Activated T-helper 1 cell treated with anti-CD3 and anti-CD28 coated beads, Interleukin-12 subunit alpha, Interleukin-12 subunit beta, Interleukin-2, Interleukin-4 antibody, amounts not matched to agents 30 ng/mL and 10 ng/mL and 1 ng/mL, durations not matched to agents 14 hours and 24 hours and 36 hours (primary cell): Measurements from ENCODE around the gene C1QTNF6. TPM values are rescaled to one million over a fixed set of nuclear protein-coding genes. Genes with fewer than 3 reads are reported as not detected.
"Not testable (repeated sequence)": the region's sequence is repeated elsewhere in the genome, so short reads cannot be mapped to it uniquely, and the experiment has no call there.

Experiments
- DNase-seq: peaks from one replicate; pipeline ENCODE4 v3.0.0; 2021; ENCODE audit warnings: low spot score
- H3K27ac Mint-ChIP-seq: one replicate; pipeline ENCODE4 v1.8.0; 2021; ENCODE audit warnings: mild to moderate bottlenecking, mixed read lengths
- H3K27me3 Mint-ChIP-seq: one replicate; pipeline ENCODE4 v1.8.0; 2022; ENCODE audit warnings: mild to moderate bottlenecking, moderate library complexity, mixed read lengths; ENCODE audit not compliant: insufficient read depth
- H3K36me3 Mint-ChIP-seq: one replicate; pipeline ENCODE4 v1.8.0; 2021; ENCODE audit warnings: low read depth, mixed read lengths
- H3K4me1 Mint-ChIP-seq: one replicate; pipeline ENCODE4 v1.8.0; 2021; ENCODE audit warnings: low read depth, mixed read lengths
- H3K4me3 Mint-ChIP-seq: one replicate; pipeline ENCODE4 v1.8.0; 2021; ENCODE audit warnings: mild to moderate bottlenecking, moderate library complexity, mixed read lengths
- H3K9me3 Mint-ChIP-seq: one replicate; pipeline ENCODE4 v1.8.0; 2021; ENCODE audit warnings: mixed read lengths
- intact Hi-C: fragments of 100-400 bp; cut with micrococcal nuclease; formaldehyde crosslinking; loops from one replicate; pipeline ENCODE4 v1.15.1; 2024
- total RNA-seq: library from RNA; stranded (reverse); gene quantifications from 2 replicates; pipeline ENCODE4 v1.2.3, GENCODE V29; 2022

C1QTNF6 gene
- 4.8 and 4.9 TPM in 2 replicates for total RNA-seq

DNA sequence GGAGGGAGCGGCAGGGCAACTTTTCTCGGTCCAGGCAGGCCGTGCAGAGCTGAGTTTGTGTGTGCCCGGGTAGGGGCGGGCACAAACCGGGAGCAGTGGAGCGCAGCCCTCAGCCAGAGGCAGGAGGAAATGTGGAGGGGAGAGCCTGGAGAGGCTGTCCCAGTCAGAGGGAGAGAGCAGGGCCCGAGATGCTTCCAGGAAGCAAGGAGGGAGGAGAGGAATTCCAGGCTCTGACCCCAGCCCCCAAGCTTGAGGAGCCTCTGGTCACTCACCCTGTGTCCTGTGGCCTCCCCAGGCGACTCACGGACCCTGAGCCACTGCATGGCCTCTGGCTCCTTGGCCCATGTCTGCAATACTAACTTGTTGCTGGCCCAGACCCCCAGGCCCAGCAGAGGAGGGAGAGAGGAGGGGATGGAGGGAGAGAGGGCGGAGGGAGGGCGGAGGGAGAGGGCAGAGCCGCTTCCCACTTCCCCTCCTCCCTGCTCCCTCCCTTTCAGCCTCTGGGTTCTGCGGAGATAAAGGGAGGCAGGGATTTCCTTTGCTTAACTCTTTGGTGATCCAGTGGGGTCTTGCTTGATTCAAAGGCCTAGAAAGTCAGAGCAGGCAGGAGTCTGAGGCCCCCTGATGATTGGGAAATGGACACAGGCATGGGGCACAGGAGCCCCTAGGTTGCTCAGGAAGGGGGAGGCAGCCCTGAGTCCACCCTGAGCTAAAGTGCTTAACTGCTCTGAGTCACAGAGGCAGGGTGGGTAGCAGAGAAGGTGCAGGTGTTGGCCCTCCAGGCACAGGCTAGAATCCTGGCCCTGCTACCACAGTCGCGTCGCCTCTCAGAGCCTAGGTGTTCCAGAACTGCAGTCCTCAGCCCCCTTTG lies at the start of gene C1QTNF6:
C1QTNF6 (minus strand) TSS at position 357 of the 871 bp plus-strand sequence; CDS start at position 323, 34 bp downstream.
- H3K36me3 Mint-ChIP-seq = peaks cover 8% of the 10 kb centered on the region
- H3K9me3 Mint-ChIP-seq = peaks cover 4% of the 10 kb centered on the region
- intact Hi-C loops = no loop called here
- no peak within 1 kb of the TSS for H3K4me3 Mint-ChIP-seq
- DNase-seq = no peak
- no peaks in the 10 kb centered on the region for H3K27me3 Mint-ChIP-seq
- H3K4me1 Mint-ChIP-seq = peaks cover 41% of the 10 kb centered on the region
- no peak within 1 kb of the TSS for H3K27ac Mint-ChIP-seq

- Mint-ChIP-seq H3K36me3 (peaks cover 82% of the 10 kb centered on the region), H3K27ac (peak overlapping the region; percentile 91), H3K4me1 (peaks cover 99% of the 10 kb centered on the region), H3K27me3 (no peaks in the 10 kb centered on the region), H3K4me3 (peak overlapping the region; percentile 71), H3K9me3 (no peaks in the 10 kb centered on the region)
- intact Hi-C loops = loop anchor here (10.0 kb wide), 2 partner anchors 871 to 1469 kb away; partner anchors contain the start of genes GTPBP1 and JOSD1
- DNase-seq = no peak
Observed at GRCh38 chr22:37235897-37236607, 48.0 kb upstream of the C1QTNF6 start.

DNA sequence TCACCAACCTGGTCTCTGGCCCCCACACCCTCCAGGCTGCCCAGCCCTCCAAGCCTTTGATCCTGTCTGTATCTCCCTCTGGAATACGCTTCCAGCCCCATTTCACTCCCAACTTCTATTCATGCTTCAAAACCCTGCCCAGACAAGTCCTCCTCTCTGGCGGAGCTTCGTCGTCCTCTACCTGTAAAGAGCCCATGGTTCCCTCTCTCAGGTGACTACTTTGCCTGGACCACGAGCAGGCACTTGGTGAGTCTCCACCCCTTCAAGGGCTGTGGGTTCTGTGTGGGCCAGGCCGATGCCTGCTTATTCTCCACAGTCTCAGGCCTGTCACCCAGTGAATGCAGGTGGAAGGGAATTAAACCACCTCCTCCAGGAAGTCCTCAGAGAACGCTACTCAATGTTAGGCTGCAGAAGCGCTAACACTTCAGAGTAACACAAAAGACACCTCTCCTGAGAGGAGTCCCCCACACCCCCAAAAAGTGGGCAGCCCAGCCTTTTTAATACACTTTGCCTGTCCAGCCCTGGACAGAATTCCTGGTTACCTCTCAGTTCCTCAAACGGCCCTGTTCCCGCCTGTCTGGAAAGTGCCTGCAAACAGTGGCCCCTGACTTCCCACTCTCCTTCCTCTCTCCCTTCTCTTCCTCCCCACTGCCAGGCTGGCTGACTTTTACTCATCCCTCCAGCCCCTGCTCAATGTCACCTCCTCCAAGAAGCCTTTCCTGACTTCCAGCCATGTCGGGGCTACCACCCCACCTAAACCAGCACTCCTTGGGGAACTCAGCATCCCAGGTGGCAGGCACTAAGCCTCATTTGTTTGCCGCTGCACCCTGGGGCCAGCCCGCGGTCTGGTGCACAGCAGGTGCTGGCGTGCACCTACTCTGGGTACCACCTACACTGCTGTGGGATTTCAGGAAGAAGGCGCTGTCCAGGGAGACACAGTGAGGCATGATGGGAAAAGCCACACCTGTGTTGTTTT lies 47.0 kb upstream of the C1QTNF6 start:
- DNase-seq = no peak
- Mint-ChIP-seq H3K36me3 (peaks cover 78% of the 10 kb centered on the region), H3K4me1 (peaks cover 99% of the 10 kb centered on the region), H3K4me3 (peak overlapping the region; percentile 71), H3K9me3 (no peaks in the 10 kb centered on the region), H3K27ac (peak overlapping the region; percentile 91), H3K27me3 (no peaks in the 10 kb centered on the region)
- intact Hi-C loops = loop anchor here (10.0 kb wide), 2 partner anchors 870 to 1470 kb away; partner anchors contain the start of genes GTPBP1 and JOSD1

DNA sequence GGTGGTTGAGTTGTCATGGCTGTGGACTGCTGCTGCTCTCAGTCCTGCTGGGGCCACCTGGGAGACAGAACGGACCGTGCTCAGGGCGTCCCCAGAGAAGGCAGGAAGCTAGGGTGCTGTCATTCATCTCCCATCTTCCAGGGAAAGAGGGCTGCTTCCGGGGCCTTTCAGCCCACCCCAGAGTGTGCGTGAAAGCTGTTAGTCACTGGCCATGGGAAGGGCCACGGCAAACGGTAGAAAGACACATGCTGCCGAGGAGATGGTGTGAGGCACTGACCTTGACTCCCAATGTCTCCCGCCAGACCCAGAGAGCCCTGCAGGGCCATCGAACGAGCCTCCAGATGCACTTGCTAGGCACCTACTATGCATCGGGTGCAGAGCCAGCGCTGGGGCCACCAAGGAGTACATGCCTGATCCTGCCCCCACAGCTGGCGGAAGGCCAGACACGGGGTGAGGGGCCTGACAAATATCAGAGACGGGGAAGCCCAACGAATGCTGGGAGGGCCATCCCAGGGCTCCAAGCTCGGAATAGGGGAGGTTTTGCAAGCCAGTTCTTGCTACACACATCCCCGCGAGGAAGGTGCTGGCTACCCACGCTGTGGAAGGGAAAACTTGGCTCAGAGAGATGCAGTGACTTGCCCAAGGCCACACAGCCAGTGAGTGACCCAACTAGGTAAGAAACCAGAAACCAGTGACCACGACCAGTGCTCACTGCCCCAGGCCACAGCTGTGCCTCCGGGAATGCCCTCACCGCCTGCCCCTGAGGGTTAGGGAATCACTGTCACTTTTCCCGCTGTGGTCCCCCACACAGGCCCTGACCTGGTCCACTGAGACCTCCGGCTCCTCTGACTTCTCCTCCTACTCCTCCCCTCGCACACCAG lies 45.9 kb upstream of the C1QTNF6 start:
- H3K9me3 Mint-ChIP-seq = no peaks in the 10 kb centered on the region
- intact Hi-C loops = loop anchor here (10.0 kb wide), 2 partner anchors 869 to 1471 kb away; partner anchors contain the start of genes GTPBP1 and JOSD1
- H3K27ac Mint-ChIP-seq = peak overlapping the region; percentile 91
- no peaks in the 10 kb centered on the region for H3K27me3 Mint-ChIP-seq
- H3K36me3 Mint-ChIP-seq = peaks cover 77% of the 10 kb centered on the region
- H3K4me1 Mint-ChIP-seq = peaks cover 99% of the 10 kb centered on the region
- peak overlapping the region; percentile 71 for H3K4me3 Mint-ChIP-seq
- DNase-seq = no peak

- Mint-ChIP-seq H3K4me1 (peaks cover 99% of the 10 kb centered on the region), H3K36me3 (peaks cover 78% of the 10 kb centered on the region), H3K4me3 (peak overlapping the region; percentile 67), H3K27ac (peak overlapping the region; percentile 91)
- not testable (repeated sequence) for H3K27me3 Mint-ChIP-seq, H3K9me3 Mint-ChIP-seq, DNase-seq
- intact Hi-C loops = loop anchor here (10.0 kb wide), 2 partner anchors 869 to 1471 kb away; partner anchors contain the start of genes GTPBP1 and JOSD1
Observed at GRCh38 chr22:37233371-37233750, 45.3 kb upstream of the C1QTNF6 start.

DNA sequence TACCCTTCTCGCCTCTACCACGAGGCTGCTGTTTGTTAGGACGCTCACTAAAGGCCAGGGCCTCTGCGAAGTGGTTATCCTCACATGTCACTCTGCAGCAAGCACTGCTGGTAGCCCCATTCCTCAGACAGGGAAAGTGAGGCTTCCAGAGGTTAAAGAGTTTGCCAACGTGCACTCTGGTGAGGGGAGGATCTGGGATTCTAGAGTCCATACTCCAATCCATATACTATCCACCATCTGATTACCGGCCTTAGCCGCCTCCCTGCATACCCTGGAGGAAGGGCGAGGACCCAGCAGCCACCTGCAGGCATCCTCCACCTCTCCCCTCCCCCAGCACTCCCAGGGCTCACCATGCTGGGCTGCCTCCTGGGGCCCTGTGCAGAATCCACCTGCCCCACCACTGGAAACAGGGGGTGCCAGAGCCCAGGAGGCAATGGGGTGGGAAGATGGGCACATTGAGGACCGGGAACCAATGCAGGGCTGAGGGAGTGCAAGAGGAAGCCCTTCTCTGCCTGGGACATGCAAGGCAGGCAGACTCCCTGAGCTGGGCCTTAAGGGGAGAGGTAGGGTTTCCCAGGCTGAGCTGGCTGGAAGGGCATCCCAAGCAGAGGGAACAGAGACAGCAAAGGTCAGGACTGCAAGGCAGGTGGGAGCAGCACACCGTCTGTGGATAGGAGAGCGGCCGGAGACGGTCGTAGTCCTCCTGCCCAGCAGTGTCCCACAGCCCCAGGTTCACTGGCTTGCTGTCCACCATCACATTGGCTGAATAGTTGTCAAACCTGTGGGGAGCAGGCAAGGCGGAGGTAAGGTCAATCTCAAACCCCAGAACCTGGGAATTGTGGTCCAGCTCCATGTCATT lies 44.3 kb upstream of the C1QTNF6 start:
- peak overlapping the region; percentile 99 for H3K27ac Mint-ChIP-seq
- no peaks in the 10 kb centered on the region for H3K27me3 Mint-ChIP-seq
- peaks cover 73% of the 10 kb centered on the region for H3K36me3 Mint-ChIP-seq
- no peaks in the 10 kb centered on the region for H3K9me3 Mint-ChIP-seq
- no peak for DNase-seq
- intact Hi-C loops = loop anchor here (10.0 kb wide), 2 partner anchors 868 to 1472 kb away; partner anchors contain the start of genes GTPBP1 and JOSD1
- H3K4me1 Mint-ChIP-seq = peaks cover 95% of the 10 kb centered on the region
- peak overlapping the region; percentile 80 for H3K4me3 Mint-ChIP-seq

GRCh38 chr22:37231406-37232139 lies 43.5 kb upstream of the C1QTNF6 start:
- no peak for DNase-seq
- intact Hi-C loops = loop anchor here (1.0 to 10.0 kb wide), 4 partner anchors 51 to 1473 kb away; partner anchors contain the start of genes CYTH4, GTPBP1 and JOSD1

GRCh38 chr22:37230673-37231405 lies 42.8 kb upstream of the C1QTNF6 start:
- intact Hi-C loops = loop anchor here (1.0 to 10.0 kb wide), 11 partner anchors 7 to 1474 kb away; partner anchors contain the start of genes CYTH4, GTPBP1 and JOSD1
- Mint-ChIP-seq H3K4me1 (peaks cover 88% of the 10 kb centered on the region), H3K27me3 (no peaks in the 10 kb centered on the region), H3K4me3 (peak overlapping the region; percentile 80), H3K36me3 (peaks cover 66% of the 10 kb centered on the region), H3K27ac (peak overlapping the region; percentile 99), H3K9me3 (no peaks in the 10 kb centered on the region)
- peak; percentile 68 for DNase-seq

More at GRCh38 chr22:37231406-37232139, 43.5 kb upstream of the C1QTNF6 start:
- Mint-ChIP-seq H3K27ac (peak overlapping the region; percentile 99), H3K4me1 (peaks cover 88% of the 10 kb centered on the region), H3K36me3 (peaks cover 67% of the 10 kb centered on the region), H3K9me3 (no peaks in the 10 kb centered on the region), H3K27me3 (no peaks in the 10 kb centered on the region), H3K4me3 (peak overlapping the region; percentile 80)

- Mint-ChIP-seq H3K9me3 (no peaks in the 10 kb centered on the region), H3K36me3 (peaks cover 68% of the 10 kb centered on the region)
- intact Hi-C loops = loop anchor here (1.0 to 10.0 kb wide), 10 partner anchors 8 to 1475 kb away; partner anchors contain the start of genes CYTH4, GTPBP1 and JOSD1
Observed at GRCh38 chr22:37229805-37230672, 42.0 kb upstream of the C1QTNF6 start.

More at GRCh38 chr22:37229805-37230672, 42.0 kb upstream of the C1QTNF6 start:
- Mint-ChIP-seq H3K4me3 (peak overlapping the region; percentile 80), H3K27ac (peak overlapping the region; percentile 99), H3K27me3 (no peaks in the 10 kb centered on the region), H3K4me1 (peaks cover 88% of the 10 kb centered on the region)
- peak; percentile 87 for DNase-seq
